ENCODE data around the gene ACOT11.

ACOT11 gene

GRCh38 chr1:54604572-54605370 lies 56.7 kb downstream of the ACOT11 start:
- Histone ChIP-seq H3K27me3 (ENCODE audit: control insufficient read depth, insufficient read depth, low read length) (no peaks in the 10 kb centered on the region), H3K36me3 (ENCODE audit: control insufficient read depth, insufficient read depth, low read length) (peaks cover 4% of the 10 kb centered on the region; the same call in 1 of the 2 replicates), H3K9ac (ENCODE audit: low read length) (no peak overlapping the region), H3K27ac (ENCODE audit: low read depth, low read length) (no peak overlapping the region), H3K4me3 (ENCODE audit: low read depth, low read length) (no peak overlapping the region), H3K4me1 (ENCODE audit: control insufficient read depth, insufficient read depth, low read length) (no peaks in the 10 kb centered on the region; the same call in 1 of the 2 replicates), H3K9me3 (ENCODE audit: control insufficient read depth, insufficient read depth, low read depth, low read length) (no peaks in the 10 kb centered on the region)

DNA sequence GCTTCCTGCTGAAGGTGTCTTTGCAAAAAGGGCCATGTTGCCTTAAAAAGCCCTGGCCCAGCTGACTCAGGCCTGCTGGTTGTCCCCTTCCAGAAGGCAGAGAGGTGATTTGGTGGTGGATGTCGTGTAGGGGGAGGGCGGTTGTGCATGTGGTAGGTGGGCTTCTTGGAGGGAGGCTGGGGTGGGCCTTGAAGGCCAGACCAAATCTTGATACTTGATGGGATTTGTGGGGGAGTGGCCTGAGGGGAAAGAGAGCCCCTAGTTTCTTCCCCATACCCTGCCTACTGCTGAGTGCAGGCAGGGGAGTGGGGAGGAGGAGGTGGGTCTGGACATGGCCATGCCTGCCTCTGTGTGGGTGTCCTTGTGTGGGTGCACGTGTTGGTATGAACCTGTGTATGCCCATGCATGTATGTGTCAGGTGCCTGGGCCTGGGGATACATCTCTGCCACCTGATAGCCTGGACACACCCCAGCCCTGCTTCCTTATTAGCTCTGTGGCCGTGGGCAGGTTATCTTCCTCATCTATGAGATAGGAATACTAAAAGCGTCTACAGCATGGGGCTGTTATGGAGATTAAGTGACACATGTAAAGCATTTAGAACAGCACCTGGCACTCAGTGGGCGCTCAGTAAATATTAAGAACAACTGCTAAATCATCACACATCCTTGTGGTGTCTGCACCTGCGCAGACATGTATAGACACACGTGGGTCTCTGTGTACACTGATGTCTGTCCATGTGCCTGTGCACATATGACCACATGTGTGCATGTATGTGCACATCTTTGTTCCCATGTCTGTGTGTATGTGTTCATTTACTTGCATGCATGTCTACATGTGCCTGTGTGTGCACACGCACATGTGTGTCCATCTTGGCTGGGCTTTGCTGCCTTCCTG lies 58.3 kb downstream of the ACOT11 start:
- H3K36me3 ChIP-seq (ENCODE audit: control insufficient read depth, insufficient read depth, low read length) = no peaks in the 10 kb centered on the region
- H3K9ac ChIP-seq (ENCODE audit: low read length) = no peak overlapping the region
- peaks cover 7% of the 10 kb centered on the region; the same call in 1 of the 2 replicates for H3K4me1 ChIP-seq (ENCODE audit: control insufficient read depth, insufficient read depth, low read length)
- no peak overlapping the region for H3K4me3 ChIP-seq (ENCODE audit: low read depth, low read length)
- H3K27me3 ChIP-seq (ENCODE audit: control insufficient read depth, insufficient read depth, low read length) = no peaks in the 10 kb centered on the region
- no peak overlapping the region for H3K27ac ChIP-seq (ENCODE audit: low read depth, low read length)
- H3K9me3 ChIP-seq (ENCODE audit: control insufficient read depth, insufficient read depth, low read depth, low read length) = no peaks in the 10 kb centered on the region

DNA sequence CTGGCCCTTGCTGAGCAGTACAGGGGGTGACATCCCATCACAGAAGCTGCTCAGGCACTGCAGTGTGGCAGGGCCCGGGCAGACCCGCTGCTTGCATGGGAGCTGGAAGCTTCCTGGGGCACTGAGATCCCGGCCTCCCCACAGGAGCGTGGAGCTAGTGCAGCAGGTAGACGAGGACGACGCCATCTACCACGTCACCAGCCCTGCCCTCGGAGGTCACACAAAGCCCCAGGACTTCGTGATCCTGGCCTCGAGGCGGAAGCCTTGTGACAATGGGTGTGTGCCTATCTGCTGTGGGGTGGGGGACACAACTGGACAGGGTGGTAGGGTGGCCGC lies 58.9 kb downstream of the ACOT11 start:
- Histone ChIP-seq H3K27ac (ENCODE audit: low read depth, low read length) (no peak overlapping the region), H3K9me3 (ENCODE audit: control insufficient read depth, insufficient read depth, low read depth, low read length) (no peaks in the 10 kb centered on the region), H3K27me3 (ENCODE audit: control insufficient read depth, insufficient read depth, low read length) (no peaks in the 10 kb centered on the region), H3K4me3 (ENCODE audit: low read depth, low read length) (no peak overlapping the region), H3K9ac (ENCODE audit: low read length) (no peak overlapping the region), H3K4me1 (ENCODE audit: control insufficient read depth, insufficient read depth, low read length) (peaks cover 7% of the 10 kb centered on the region; the same call in 1 of the 2 replicates), H3K36me3 (ENCODE audit: control insufficient read depth, insufficient read depth, low read length) (no peaks in the 10 kb centered on the region)

DNA sequence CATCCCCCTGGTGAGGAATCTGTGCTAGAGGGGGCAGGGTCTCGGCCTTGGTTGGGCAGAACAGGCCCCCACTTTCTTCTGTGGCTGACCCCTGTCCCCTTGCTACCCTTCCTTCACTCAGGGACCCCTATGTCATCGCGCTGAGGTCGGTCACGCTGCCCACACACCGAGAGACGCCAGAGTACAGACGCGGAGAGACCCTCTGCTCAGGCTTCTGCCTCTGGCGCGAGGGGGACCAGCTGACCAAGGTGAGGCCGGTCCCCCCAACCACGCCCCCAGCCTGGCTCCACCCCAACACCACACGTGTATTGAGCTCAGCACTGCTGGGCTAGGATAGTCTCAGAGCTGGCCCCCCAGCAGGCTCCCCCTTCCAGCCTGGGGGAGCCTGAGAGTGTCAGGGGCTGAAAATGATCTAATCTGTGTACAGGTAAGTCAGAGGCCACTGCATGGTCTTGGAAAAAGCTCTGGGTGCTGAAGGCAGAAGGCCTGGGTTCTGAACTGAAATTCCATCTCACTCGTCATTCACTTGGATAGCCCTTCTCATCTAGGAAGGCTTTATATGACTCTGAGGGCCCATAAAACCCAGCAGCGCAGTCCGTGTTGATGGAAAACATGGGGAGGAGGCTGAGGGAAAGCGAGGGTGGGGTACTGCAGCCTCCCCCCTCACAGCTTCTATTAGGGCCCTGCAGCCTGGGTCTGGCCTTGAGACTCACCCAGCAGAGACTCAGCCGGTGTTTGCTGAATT lies 60.0 kb downstream of the ACOT11 start:
- Histone ChIP-seq H3K4me1 (ENCODE audit: control insufficient read depth, insufficient read depth, low read length) (peaks cover 7% of the 10 kb centered on the region; the same call in 1 of the 2 replicates), H3K9ac (ENCODE audit: low read length) (no peak overlapping the region), H3K36me3 (ENCODE audit: control insufficient read depth, insufficient read depth, low read length) (no peaks in the 10 kb centered on the region), H3K4me3 (ENCODE audit: low read depth, low read length) (no peak overlapping the region), H3K27me3 (ENCODE audit: control insufficient read depth, insufficient read depth, low read length) (no peaks in the 10 kb centered on the region), H3K9me3 (ENCODE audit: control insufficient read depth, insufficient read depth, low read depth, low read length) (no peaks in the 10 kb centered on the region), H3K27ac (ENCODE audit: low read depth, low read length) (no peak overlapping the region)

DNA sequence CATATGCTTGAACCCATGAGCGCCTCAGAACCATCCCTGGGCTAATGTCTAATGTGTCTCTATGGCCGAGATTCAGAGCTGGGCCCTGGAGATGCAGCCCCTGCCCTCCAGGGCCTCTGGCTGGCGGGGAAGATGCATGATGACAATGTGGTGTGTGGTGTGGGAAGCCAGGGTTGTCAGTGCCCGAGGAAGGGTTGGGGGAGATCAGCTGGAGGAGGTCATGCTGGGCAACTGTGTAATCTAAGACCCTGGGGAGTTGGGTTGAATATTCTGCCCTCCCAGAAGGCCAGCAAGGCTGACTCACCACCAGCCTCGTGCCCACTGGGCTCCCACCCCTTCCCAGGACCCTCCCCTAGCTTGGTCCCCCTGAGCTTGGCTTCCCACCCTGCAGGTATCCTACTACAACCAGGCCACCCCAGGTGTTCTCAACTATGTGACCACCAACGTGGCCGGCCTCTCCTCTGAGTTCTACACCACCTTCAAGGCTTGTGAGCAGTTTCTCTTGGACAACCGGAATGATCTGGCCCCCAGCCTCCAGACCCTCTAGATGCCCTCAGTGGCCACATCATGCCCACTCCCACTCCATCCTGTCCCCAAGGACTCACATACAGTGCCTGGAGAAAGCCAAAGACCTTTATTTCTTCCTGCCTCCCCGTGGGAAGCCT lies 60.7 kb downstream of the ACOT11 start:
- Histone ChIP-seq H3K9ac (ENCODE audit: low read length) (no peak overlapping the region), H3K4me3 (ENCODE audit: low read depth, low read length) (no peak overlapping the region), H3K27ac (ENCODE audit: low read depth, low read length) (no peak overlapping the region), H3K36me3 (ENCODE audit: control insufficient read depth, insufficient read depth, low read length) (no peaks in the 10 kb centered on the region), H3K4me1 (ENCODE audit: control insufficient read depth, insufficient read depth, low read length) (peaks cover 7% of the 10 kb centered on the region; the same call in 1 of the 2 replicates), H3K27me3 (ENCODE audit: control insufficient read depth, insufficient read depth, low read length) (no peaks in the 10 kb centered on the region), H3K9me3 (ENCODE audit: control insufficient read depth, insufficient read depth, low read depth, low read length) (no peaks in the 10 kb centered on the region)

DNA sequence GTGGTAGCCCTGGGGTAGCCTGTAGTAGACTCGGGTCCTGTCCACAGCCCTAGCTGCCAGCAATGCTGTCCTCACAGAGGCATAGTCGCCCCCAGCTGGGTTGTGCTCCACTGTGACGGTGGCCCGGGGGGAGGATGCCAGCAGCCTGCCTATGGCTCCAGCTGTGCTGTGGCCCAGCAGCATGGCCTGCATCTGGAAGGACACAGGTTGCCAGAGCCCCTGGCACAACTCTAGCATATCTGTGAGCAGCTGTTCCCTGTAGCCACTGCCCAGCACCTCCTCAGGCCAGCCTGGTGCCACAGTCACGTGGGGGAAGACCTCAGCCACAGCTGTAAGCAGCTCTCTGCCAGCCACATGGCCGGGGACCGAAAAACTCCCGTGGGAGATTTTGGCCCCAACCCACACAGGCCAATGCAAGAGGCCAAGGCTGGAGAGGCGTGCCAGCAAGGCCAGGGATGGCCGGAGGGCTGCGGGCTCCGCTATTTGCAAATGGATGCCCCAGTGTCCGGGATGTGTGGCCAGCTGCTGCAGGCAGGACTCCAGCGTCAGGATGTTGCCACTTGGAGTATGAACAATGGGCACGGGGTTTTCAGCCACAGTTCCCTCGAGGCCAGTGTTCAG lies 61.4 kb downstream of the ACOT11 start:
- no peaks in the 10 kb centered on the region for H3K27me3 ChIP-seq (ENCODE audit: control insufficient read depth, insufficient read depth, low read length)
- H3K36me3 ChIP-seq (ENCODE audit: control insufficient read depth, insufficient read depth, low read length) = no peaks in the 10 kb centered on the region
- H3K4me3 ChIP-seq (ENCODE audit: low read depth, low read length) = no peak overlapping the region
- peaks cover 7% of the 10 kb centered on the region; the same call in 1 of the 2 replicates for H3K4me1 ChIP-seq (ENCODE audit: control insufficient read depth, insufficient read depth, low read length)
- H3K9me3 ChIP-seq (ENCODE audit: control insufficient read depth, insufficient read depth, low read depth, low read length) = no peaks in the 10 kb centered on the region
- H3K9ac ChIP-seq (ENCODE audit: low read length) = no peak overlapping the region
- no peak overlapping the region for H3K27ac ChIP-seq (ENCODE audit: low read depth, low read length)

- Histone ChIP-seq H3K4me3 (ENCODE audit: low read depth, low read length) (no peak overlapping the region), H3K9me3 (ENCODE audit: control insufficient read depth, insufficient read depth, low read depth, low read length) (no peaks in the 10 kb centered on the region), H3K27me3 (ENCODE audit: control insufficient read depth, insufficient read depth, low read length) (no peaks in the 10 kb centered on the region), H3K27ac (ENCODE audit: low read depth, low read length) (no peak overlapping the region), H3K4me1 (ENCODE audit: control insufficient read depth, insufficient read depth, low read length) (peaks cover 8% of the 10 kb centered on the region; the same call in 1 of the 2 replicates), H3K36me3 (ENCODE audit: control insufficient read depth, insufficient read depth, low read length) (no peaks in the 10 kb centered on the region), H3K9ac (ENCODE audit: low read length) (no peak overlapping the region)
Observed at GRCh38 chr1:54610048-54610447, 62.0 kb downstream of the ACOT11 start.

DNA sequence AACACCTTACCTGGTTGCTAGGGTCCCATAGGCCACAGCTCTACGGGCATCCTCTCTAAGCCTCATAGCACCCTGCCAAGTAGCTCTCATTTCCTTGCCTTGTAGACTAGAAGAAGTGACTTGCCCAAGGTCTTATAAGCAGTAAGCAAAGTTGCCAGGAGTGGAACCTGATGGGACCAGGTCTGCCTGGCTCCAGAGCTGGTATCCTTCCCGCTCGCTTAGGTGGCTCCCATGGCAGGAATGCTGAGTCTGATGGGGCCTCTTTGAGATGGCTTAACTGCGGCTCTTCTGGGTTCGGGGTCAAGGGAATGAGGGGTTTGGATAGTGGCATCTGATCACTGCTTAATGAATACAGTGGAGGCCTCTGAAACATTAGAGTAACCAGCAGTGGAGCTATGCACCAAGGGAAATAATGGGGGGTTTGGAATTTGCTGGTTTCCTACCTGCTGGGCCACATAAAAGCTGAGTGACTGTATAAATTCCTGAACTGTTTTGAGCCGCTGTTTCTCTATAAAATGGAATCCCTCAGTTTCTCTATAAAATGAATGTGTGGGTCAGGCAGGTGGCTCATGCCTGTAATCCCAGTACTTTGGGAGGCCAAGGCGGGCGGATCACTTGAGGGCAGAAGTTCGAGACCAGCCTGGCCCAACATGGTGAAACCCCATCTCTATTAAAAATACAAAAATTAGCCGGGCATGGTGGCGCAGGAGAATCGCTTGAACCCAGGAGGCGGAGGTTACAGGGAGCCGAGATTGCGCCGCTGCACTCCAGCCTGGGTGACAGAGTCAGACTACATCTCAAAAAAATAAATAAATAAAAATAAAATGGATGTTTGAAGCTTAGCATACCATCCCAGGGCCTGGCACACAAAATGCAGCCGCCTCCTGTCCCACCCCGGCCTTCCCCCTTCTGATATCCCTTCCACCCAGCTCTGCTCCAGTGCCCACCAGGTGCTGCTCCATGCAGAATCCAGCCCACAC lies 62.9 kb downstream of the ACOT11 start:
- H3K27ac ChIP-seq (ENCODE audit: low read depth, low read length) = no peak overlapping the region
- H3K36me3 ChIP-seq (ENCODE audit: control insufficient read depth, insufficient read depth, low read length) = no peaks in the 10 kb centered on the region
- H3K27me3 ChIP-seq (ENCODE audit: control insufficient read depth, insufficient read depth, low read length) = no peaks in the 10 kb centered on the region

GRCh38 chr1:54611621-54612020 lies 63.6 kb downstream of the ACOT11 start:
- Histone ChIP-seq H3K27me3 (ENCODE audit: control insufficient read depth, insufficient read depth, low read length) (no peaks in the 10 kb centered on the region), H3K27ac (ENCODE audit: low read depth, low read length) (no peak overlapping the region), H3K4me3 (ENCODE audit: low read depth, low read length) (no peak overlapping the region), H3K9me3 (ENCODE audit: control insufficient read depth, insufficient read depth, low read depth, low read length) (no peaks in the 10 kb centered on the region), H3K4me1 (ENCODE audit: control insufficient read depth, insufficient read depth, low read length) (peaks cover 14% of the 10 kb centered on the region; the same call in 1 of the 2 replicates), H3K9ac (ENCODE audit: low read length) (no peak overlapping the region), H3K36me3 (ENCODE audit: control insufficient read depth, insufficient read depth, low read length) (no peaks in the 10 kb centered on the region)

More for the DNA sequence above, 62.9 kb downstream of the ACOT11 start:
- Histone ChIP-seq H3K9me3 (ENCODE audit: control insufficient read depth, insufficient read depth, low read depth, low read length) (no peaks in the 10 kb centered on the region), H3K9ac (ENCODE audit: low read length) (no peak overlapping the region), H3K4me1 (ENCODE audit: control insufficient read depth, insufficient read depth, low read length) (peaks cover 14% of the 10 kb centered on the region; the same call in 1 of the 2 replicates), H3K4me3 (ENCODE audit: low read depth, low read length) (no peak overlapping the region)
